Neural cell (in vitro differentiated cells): Measurements from ENCODE around the gene LXN. TPM values are rescaled to one million over a fixed set of nuclear protein-coding genes. Genes with fewer than 3 reads are reported as not detected.

Experiments
- H2AFZ ChIP-seq: fragments of 200-600, 300-800 bp; sonication (generic), shearing (Covaris generic); 2 replicates; pipeline ENCODE4 v1.6.0; 2014; ENCODE audit warnings: low read depth, mild to moderate bottlenecking, antibody characterized with exemption, low read length, moderate library complexity
- H3F3A ChIP-seq: fragments of 200-600 bp; shearing (Covaris generic); 2 replicates; pipeline ENCODE4 v1.6.1; 2016; ENCODE audit warnings: mild to moderate bottlenecking, moderate library complexity, mixed read lengths, antibody characterized with exemption, low read length; ENCODE audit not compliant: insufficient read depth, poor library complexity, severe bottlenecking
- H3K27ac ChIP-seq: fragments of 200-600, 300-800 bp; sonication (generic), shearing (Covaris generic); 2 replicates; pipeline ENCODE4 v1.5.1; 2014; ENCODE audit warnings: mild to moderate bottlenecking, low read length, moderate library complexity
- H3K27me3 ChIP-seq: fragments of 300-800, 200-600 bp; sonication (generic), shearing (Covaris generic); 2 replicates; pipeline ENCODE4 v1.6.0; 2014; ENCODE audit warnings: mild to moderate bottlenecking, low read depth, low read length, moderate library complexity; ENCODE audit not compliant: insufficient read depth
- H3K36me3 ChIP-seq: fragments of 300-800, 200-600 bp; sonication (generic), shearing (Covaris generic); 2 replicates; pipeline ENCODE4 v1.5.1; 2014; ENCODE audit warnings: mild to moderate bottlenecking, antibody characterized with exemption, low read length, moderate library complexity; ENCODE audit not compliant: insufficient read depth
- H3K4me2 ChIP-seq: fragments of 300-800, 200-600 bp; sonication (generic), shearing (Covaris generic); 2 replicates; pipeline ENCODE4 v1.6.0; 2014; ENCODE audit warnings: mild to moderate bottlenecking, low read length
- H3K4me3 ChIP-seq: fragments of 300-800, 200-600 bp; sonication (generic), shearing (Covaris generic); 2 replicates; pipeline ENCODE4 v1.5.1; 2014; ENCODE audit warnings: mild to moderate bottlenecking, low read length, moderate library complexity
- H3K79me2 ChIP-seq: fragments of 200-600 bp; shearing (Covaris generic); replicated peaks from 2 replicates; pipeline ENCODE4 v1.6.0; 2014; ENCODE audit warnings: mild to moderate bottlenecking, low read length, moderate library complexity; ENCODE audit not compliant: insufficient read depth
- H3K9ac ChIP-seq: fragments of 300-800, 200-600 bp; sonication (generic), shearing (Covaris generic); 2 replicates; pipeline ENCODE4 v1.6.1; 2016; ENCODE audit warnings: mild to moderate bottlenecking, low read length, mixed read lengths
- H3K9me2 ChIP-seq: fragments of 200-600 bp; shearing (Covaris generic); 2 replicates; pipeline ENCODE4 v1.6.1; 2016; ENCODE audit warnings: mild to moderate bottlenecking, low read length, mixed read lengths; ENCODE audit not compliant: insufficient read depth
- H3K9me3 ChIP-seq: fragments of 200-600, 300-800 bp; sonication (generic), shearing (Covaris generic); 2 replicates; pipeline ENCODE4 v1.6.1; 2016; ENCODE audit warnings: mild to moderate bottlenecking, mixed run types, low read length, moderate library complexity, mixed read lengths
- H4K20me1 ChIP-seq: fragments of 200-600 bp; shearing (Covaris generic); 2 replicates; pipeline ENCODE4 v1.6.1; 2016; ENCODE audit warnings: mild to moderate bottlenecking, mixed run types; ENCODE audit not compliant: insufficient read depth
- CTCF ChIP-seq: fragments of 450-650 bp; IDR thresholded peaks from 2 replicates; pipeline ENCODE4 v1.5.1; 2014; ENCODE audit warnings: antibody characterized with exemption, mild to moderate bottlenecking, moderate library complexity; ENCODE audit not compliant: poor library complexity, severe bottlenecking
- EP300 ChIP-seq: fragments of 450-650 bp; conservative IDR thresholded peaks from 2 replicates; pipeline ENCODE4 v1.6.1; 2014; ENCODE audit warnings: antibody characterized with exemption, mild to moderate bottlenecking, moderate library complexity; ENCODE audit not compliant: poor library complexity, severe bottlenecking
- EZH2 ChIP-seq: fragments of 200-600, 300-800 bp; shearing (Covaris generic), sonication (generic); IDR thresholded peaks from 2 replicates; pipeline ENCODE4 v1.6.1; 2014; ENCODE audit warnings: antibody characterized with exemption, low read length, borderline replicate concordance, mild to moderate bottlenecking; ENCODE audit not compliant: insufficient read depth, poor library complexity, severe bottlenecking
- MXI1 ChIP-seq: fragments of 450-650 bp; conservative IDR thresholded peaks from 2 replicates; pipeline ENCODE4 v1.6.1; 2014; ENCODE audit warnings: antibody characterized with exemption, mild to moderate bottlenecking; ENCODE audit not compliant: poor library complexity, severe bottlenecking
- POLR2AphosphoS5 ChIP-seq: IDR thresholded peaks from 2 replicates; pipeline ENCODE4 v1.6.1; 2012
- RAD21 ChIP-seq: fragments of 450-650 bp; conservative IDR thresholded peaks from 2 replicates; pipeline ENCODE4 v1.6.1; 2014; ENCODE audit warnings: antibody characterized with exemption, mild to moderate bottlenecking, moderate library complexity
- REST ChIP-seq: IDR thresholded peaks from 2 replicates; pipeline ENCODE4 v1.6.1; 2012; ENCODE audit warnings: borderline replicate concordance
- SMC3 ChIP-seq: fragments of 450-650 bp; conservative IDR thresholded peaks from 2 replicates; pipeline ENCODE4 v1.6.1; 2014; ENCODE audit warnings: antibody characterized with exemption, mild to moderate bottlenecking, moderate library complexity; ENCODE audit not compliant: poor library complexity
- TAF1 ChIP-seq: IDR thresholded peaks from 2 replicates; pipeline ENCODE4 v1.6.1; 2012; ENCODE audit warnings: low read depth
- polyA plus RNA-seq: library from polyadenylated mRNA; depleted of rRNA; stranded (reverse); fragments of >200 nt; gene quantifications from 2 replicates; pipeline ENCODE4 v1.2.3, GENCODE V29; 2014

Gene LXN
- polyA plus RNA-seq, 1 donor from 2014 or later: 0.53 TPM

- H3K79me2 ChIP-seq: no peaks in the 10 kb centered on the region
- no peaks in the 10 kb centered on the region for H3K9me2 ChIP-seq
- no peaks in the 10 kb centered on the region for H3F3A ChIP-seq
- no peak overlapping the region for H3K27ac ChIP-seq
- no peaks in the 10 kb centered on the region for H3K27me3 ChIP-seq
- peaks cover 18% of the 10 kb centered on the region for H3K36me3 ChIP-seq
- no peak overlapping the region for H3K4me2 ChIP-seq
- no peaks in the 10 kb centered on the region for H4K20me1 ChIP-seq
- TF ChIP-seq EP300 (no peak), MXI1 (no peak), EZH2 (no peak), SMC3 (no peak), TAF1 (no peak), REST (no peak), CTCF (no peak), POLR2AphosphoS5 (no peak), RAD21 (no peak)
- H2AFZ ChIP-seq: no peak overlapping the region
- no peak overlapping the region for H3K9ac ChIP-seq
- H3K9me3 ChIP-seq: no peaks in the 10 kb centered on the region
- no peak overlapping the region for H3K4me3 ChIP-seq
Observed at GRCh38 chr3:158663832-158664231, 8.6 kb downstream of the LXN start.

DNA sequence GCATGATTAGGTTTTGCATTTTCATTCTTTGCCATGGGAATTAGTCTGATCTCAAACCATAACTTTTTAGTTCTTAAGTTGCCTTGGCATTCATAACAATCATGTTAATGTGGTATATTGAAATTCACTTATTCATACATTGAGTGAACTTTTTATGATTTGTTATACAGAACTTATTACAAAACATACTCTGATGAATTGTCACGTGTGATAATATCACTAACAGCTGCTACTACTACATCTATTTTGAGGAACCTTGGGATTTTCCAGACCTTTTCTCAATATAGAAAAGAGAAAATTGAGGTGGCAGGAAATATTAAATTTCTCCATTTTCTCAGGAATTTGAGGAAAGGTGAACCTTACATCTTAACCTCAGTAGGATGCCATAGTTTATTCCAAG, 9.2 kb downstream of the LXN start:
- H4K20me1 ChIP-seq: no peaks in the 10 kb centered on the region
- TF ChIP-seq RAD21: no peak
- TF ChIP-seq REST: no peak
- no peaks in the 10 kb centered on the region for H3K9me3 ChIP-seq
- H3K4me2 ChIP-seq: no peak overlapping the region
- no peaks in the 10 kb centered on the region for H3F3A ChIP-seq
- H3K79me2 ChIP-seq: no peaks in the 10 kb centered on the region
- no peak overlapping the region for H3K4me3 ChIP-seq
- no peak overlapping the region for H3K27ac ChIP-seq
- H3K36me3 ChIP-seq: peaks cover 13% of the 10 kb centered on the region
- no peak overlapping the region for H2AFZ ChIP-seq
- no peaks in the 10 kb centered on the region for H3K27me3 ChIP-seq
- no peak overlapping the region for H3K9ac ChIP-seq
- H3K9me2 ChIP-seq: no peaks in the 10 kb centered on the region
